PFSK-1 (cell line): Measurements from ENCODE around the gene GAB1.

Source experiments
- POLR2AphosphoS5 ChIP-seq: IDR thresholded peaks from 2 replicates; pipeline ENCODE4 v1.6.1; 2012; ENCODE audit warnings: low read depth, mild to moderate bottlenecking, control low read depth, low read length, moderate library complexity
- REST ChIP-seq, 2 experiments: IDR thresholded peaks; 2 replicates each; pipeline versions ENCODE4 v1.6.1 to v1.8.0; 2011 to 2012; ENCODE audit warnings: low read depth in 2 of 2, low read length in 2 of 2, control low read depth in 1 of 2, inconsistent platforms in 1 of 2, mild to moderate bottlenecking in 1 of 2, moderate library complexity in 1 of 2; ENCODE audit not compliant: insufficient read depth in 1 of 2
- SIN3A ChIP-seq: IDR thresholded peaks from 2 replicates; pipeline ENCODE4 v1.6.1; 2012; ENCODE audit warnings: mild to moderate bottlenecking, low read length, moderate library complexity, borderline replicate concordance; ENCODE audit not compliant: insufficient read depth
- TAF1 ChIP-seq: IDR thresholded peaks from 2 replicates; pipeline ENCODE4 v1.6.1; 2012; ENCODE audit warnings: low read length, control low read depth, borderline replicate concordance; ENCODE audit not compliant: insufficient read depth

- TF ChIP-seq SIN3A, result no peak
- TF ChIP-seq POLR2AphosphoS5, result no peak
- TF ChIP-seq TAF1, result no peak
- TF ChIP-seq REST (IDR thresholded peaks at IDR 0.05; ENCODE audit: insufficient read depth in 1 of 2, low read depth in 2 of 2, low read length in 2 of 2), result no peak
These were observed 176.3 kb downstream of the GAB1 start for GRCh38 chr4:143512978-143513313.
